GM12873 (cell line): Measurements from ENCODE around the gene GXYLT2.

Experiments
- CTCF ChIP-seq: IDR thresholded peaks from 2 replicates; pipeline ENCODE4 v1.5.1; 2012; ENCODE audit warnings: low read depth, mild to moderate bottlenecking, moderate library complexity, low read length, control low read depth; ENCODE audit not compliant: insufficient read depth; ENCODE audit errors: missing control alignments

The GXYLT2 gene

GRCh38 chr3:72894976-72895552 is 7.2 kb downstream of the GXYLT2 start:
- no peak for TF ChIP-seq CTCF

DNA sequence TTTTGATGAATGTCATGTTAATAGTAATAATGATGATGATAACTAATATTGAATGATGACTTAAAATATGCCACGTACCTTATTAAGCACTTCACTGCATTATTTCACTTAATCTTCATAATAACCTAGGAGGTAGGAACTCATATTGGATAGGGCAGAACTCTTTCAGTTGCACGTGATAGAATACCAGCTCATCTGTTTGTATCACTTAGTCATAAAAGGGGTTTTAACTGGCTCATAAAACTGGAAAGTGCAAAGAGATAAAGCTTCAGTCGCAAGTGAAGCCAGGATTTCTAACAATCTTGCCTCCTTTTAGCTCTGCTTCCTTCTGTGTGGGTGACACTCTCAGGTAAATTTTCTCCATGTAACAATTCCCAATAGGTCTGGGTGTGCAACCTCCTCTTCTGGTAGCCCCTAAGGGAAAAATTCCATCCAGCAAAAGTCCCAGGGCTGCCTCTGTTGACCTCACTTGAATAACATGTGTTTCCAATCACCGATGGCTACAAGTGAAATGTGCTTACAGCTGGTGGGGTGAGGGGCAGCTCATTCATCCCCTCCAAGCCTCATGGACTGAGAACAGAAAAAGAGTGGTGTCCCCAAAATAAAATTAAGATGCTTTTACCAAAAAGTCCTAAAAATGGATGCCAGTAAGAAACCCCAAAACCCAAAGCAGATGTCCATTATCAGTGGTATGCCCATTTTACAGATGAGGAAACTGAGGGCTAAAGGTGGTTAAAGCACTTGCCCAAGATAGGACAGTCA is 9.3 kb downstream of the GXYLT2 start:
- no peak for TF ChIP-seq CTCF

DNA sequence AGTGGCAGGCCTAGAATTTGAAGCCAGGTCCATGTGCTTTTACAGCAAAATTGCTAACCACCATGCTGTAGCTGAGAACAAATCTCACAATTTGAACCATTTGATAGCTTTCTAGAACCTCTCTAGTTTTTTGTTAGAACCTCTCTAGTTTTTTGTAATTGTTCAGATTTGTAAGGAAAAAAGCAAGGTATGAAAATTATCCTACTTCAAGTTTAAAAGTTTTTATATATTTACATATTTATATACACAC is 9.8 kb downstream of the GXYLT2 start:
- TF ChIP-seq CTCF, result no peak

- TF ChIP-seq CTCF, result no peak
Observed at GRCh38 chr3:72899349-72899765, 11.5 kb downstream of the GXYLT2 start.

- TF ChIP-seq CTCF, result no peak
Observed at GRCh38 chr3:72900048-72900447, 12.2 kb downstream of the GXYLT2 start.

DNA sequence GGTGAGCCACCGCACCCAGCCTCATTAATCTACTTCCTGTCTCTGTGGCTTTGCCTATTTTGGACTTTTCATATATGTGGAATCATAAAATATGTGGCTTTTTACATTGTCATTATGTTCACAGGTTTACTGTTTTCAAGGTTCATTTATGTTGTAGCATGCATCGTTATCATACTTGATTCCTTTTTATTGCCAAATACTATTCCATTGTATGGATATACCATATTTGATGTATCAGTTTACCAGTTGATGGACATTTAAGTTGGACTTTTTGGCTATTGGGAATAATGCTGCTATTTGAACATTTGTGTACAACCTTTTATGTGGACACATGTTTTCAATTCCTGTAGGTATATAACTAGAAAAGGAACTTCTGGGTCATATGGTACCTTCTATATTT is 14.0 kb downstream of the GXYLT2 start:
- TF ChIP-seq CTCF, result no peak

- TF ChIP-seq CTCF, result no peak
Observed at GRCh38 chr3:72903004-72903403, 15.2 kb downstream of the GXYLT2 start.

DNA sequence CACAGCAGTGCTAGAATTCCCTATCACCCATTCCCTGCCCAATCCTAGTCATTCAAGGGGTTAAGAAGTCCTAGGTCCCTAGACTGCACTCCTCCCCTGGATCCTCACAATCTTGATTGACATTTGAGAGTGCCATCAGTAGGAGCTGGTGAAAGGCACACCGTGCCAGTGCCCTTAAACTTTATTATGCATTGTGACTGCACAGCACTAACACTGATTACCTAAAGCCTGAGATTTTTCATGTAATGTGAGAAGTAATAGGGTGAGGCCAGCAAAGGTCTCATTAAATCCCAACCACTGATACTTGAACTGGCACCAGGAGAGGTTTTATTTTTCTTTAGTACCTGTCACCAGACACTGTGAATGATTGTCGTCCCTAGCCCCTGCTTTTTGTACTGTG is 16.3 kb downstream of the GXYLT2 start:
- no peak for TF ChIP-seq CTCF
